Peyer's patch (tissue), 4 donors: Measurements from ENCODE around the gene PTPRJ. TPM values are rescaled to one million over a fixed set of nuclear protein-coding genes. Genes with fewer than 3 reads are reported as not detected.

Experiments
- DNase-seq, 3 donors: peaks; one replicate each; pipeline ENCODE4 v3.0.0-alpha.2; 2017 to 2019
- H3K27ac ChIP-seq, 4 donors: fragments of 200-600 bp; sonication (generic); one replicate each; pipeline ENCODE4 v1.5.1; 2016 to 2019
- H3K27me3 ChIP-seq, 2 donors: fragments of 200-600 bp; sonication (generic); one replicate each; pipeline ENCODE4 v1.5.1; 2019
- H3K36me3 ChIP-seq, 3 donors: fragments of 200-600 bp; sonication (generic); one replicate each; pipeline ENCODE4 v1.5.1; 2016 to 2019
- H3K4me1 ChIP-seq, 4 donors: fragments of 200-600 bp; sonication (generic); one replicate each; pipeline ENCODE4 v1.5.1; 2016 to 2019
- H3K4me3 ChIP-seq, 4 donors: fragments of 200-600 bp; sonication (generic); 1 replicate in 3 of 4; 2 replicates in 1 of 4; pipeline ENCODE4 v1.5.1; 2016 to 2019; ENCODE audit warnings: mild to moderate bottlenecking in 1 of 4
- H3K9me3 ChIP-seq, 4 donors: fragments of 200-600 bp; sonication (generic); one replicate each; pipeline ENCODE4 v1.5.1; 2016 to 2019; ENCODE audit warnings: mild to moderate bottlenecking in 1 of 4
- POLR2A ChIP-seq, 2 donors: fragments of 450-650 bp; IDR thresholded peaks; one replicate each; pipeline ENCODE4 v1.5.1; 2017; ENCODE audit warnings: antibody characterized with exemption in 2 of 2, mild to moderate bottlenecking in 2 of 2, moderate library complexity in 2 of 2
- total RNA-seq, 4 donors: library from RNA; depleted of rRNA; stranded (reverse); fragments of >200 nt; gene quantifications; one replicate each; pipeline ENCODE4 v1.1.0, GENCODE V29; 2016
- TF ChIP-seq, protein P1 (sequence below), 6 experiments: fragments of 450-650 bp in 4 of 6; fragments of 200-600 bp in 2 of 6; sonication (generic) in 1 of 6; IDR thresholded peaks; one replicate each; pipeline ENCODE4 v1.5.1; 2017 to 2019; ENCODE audit warnings: antibody characterized with exemption in 6 of 6, mild to moderate bottlenecking in 3 of 6, moderate library complexity in 1 of 6

The PTPRJ gene
- total RNA-seq, 4 donors from 2014 or later = 28.1 to 50.1 (median 37.5) TPM

DNA sequence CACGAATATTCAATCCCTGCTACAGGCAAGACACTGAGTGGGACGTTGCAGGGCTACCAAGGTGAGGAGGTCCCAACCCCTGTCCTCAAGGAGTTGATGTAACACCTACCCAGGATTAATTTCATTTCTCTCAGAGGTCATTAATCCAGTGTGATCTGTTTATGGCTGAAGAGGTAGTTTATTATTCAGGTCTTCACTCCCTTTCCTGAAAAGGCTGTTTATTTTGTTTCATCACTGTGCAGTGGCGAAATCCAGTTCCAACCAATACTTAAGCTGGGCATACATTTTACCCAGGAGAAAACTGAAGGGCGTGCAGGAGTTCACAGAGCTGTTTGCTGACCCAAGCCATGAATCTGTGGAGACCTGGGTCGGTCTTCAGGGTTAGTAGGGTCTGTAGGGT, 2.7 kb upstream of the PTPRJ start:
- no peaks in the 10 kb centered on the region for H3K9me3 ChIP-seq

DNA sequence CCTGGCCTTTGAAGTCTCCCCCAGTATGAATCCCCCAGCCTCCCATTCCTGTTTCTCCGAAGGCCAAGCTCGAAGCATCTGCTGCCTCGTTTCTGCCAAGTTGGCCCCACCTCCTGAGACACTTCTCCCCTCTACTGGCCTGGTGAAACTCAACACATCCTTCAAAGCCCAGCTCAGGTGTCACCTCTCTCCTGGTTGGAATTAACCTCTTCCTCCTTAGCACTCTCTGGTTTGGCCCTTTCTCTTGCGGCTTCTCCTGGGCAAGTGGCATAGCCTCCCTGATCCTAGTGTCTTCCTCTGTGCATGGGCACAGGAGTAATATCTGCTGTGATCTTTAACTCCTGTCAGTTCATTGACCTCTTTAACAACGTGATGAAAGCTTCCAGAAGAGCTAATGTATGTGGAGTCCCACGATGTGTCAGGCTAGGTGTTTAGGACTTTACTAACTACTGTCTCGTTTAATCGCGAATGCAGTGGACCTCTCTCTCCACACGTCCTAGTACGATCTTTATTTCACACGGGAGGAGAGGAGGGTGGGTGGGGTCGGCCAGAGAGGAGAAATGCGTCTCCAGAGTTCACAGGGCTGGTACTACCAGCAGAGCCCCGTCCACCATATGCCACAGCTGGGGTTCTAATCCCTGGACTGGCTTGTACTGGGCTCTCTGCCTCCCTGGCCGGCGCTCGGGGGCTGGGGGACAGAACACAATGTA, 826 bp upstream of the PTPRJ start:
- peak in 1 of 3 donors; percentile 64 for DNase-seq
- Histone ChIP-seq H3K4me3 (peak overlapping the region; percentile 87 to 94 (median 91)), H3K27ac (peak overlapping the region; percentile 81 to 94 (median 86)), H3K4me1 (peaks cover 0 to 26% (median 9%) of the 10 kb centered on the region in 4 donors), H3K27me3 (no peaks in the 10 kb centered on the region), H3K36me3 (no peaks in the 10 kb centered on the region), H3K9me3 (no peaks in the 10 kb centered on the region)
- TF ChIP-seq POLR2A (IDR thresholded peaks at IDR 0.05) = peak; percentile 10 to 41
- TF ChIP-seq, protein P1, sequence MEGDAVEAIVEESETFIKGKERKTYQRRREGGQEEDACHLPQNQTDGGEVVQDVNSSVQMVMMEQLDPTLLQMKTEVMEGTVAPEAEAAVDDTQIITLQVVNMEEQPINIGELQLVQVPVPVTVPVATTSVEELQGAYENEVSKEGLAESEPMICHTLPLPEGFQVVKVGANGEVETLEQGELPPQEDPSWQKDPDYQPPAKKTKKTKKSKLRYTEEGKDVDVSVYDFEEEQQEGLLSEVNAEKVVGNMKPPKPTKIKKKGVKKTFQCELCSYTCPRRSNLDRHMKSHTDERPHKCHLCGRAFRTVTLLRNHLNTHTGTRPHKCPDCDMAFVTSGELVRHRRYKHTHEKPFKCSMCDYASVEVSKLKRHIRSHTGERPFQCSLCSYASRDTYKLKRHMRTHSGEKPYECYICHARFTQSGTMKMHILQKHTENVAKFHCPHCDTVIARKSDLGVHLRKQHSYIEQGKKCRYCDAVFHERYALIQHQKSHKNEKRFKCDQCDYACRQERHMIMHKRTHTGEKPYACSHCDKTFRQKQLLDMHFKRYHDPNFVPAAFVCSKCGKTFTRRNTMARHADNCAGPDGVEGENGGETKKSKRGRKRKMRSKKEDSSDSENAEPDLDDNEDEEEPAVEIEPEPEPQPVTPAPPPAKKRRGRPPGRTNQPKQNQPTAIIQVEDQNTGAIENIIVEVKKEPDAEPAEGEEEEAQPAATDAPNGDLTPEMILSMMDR (IDR thresholded peaks at IDR 0.05) = no peak

More for the DNA sequence above, 2.7 kb upstream of the PTPRJ start:
- Histone ChIP-seq H3K36me3 (no peaks in the 10 kb centered on the region), H3K4me3 (no peak overlapping the region), H3K27me3 (no peaks in the 10 kb centered on the region), H3K27ac (no peak overlapping the region), H3K4me1 (peaks cover 0 to 16% (median 11%) of the 10 kb centered on the region in 4 donors)
- TF ChIP-seq, protein P1 (IDR thresholded peaks at IDR 0.05) = no peak
- TF ChIP-seq POLR2A (IDR thresholded peaks at IDR 0.05) = no peak
- no peak for DNase-seq

DNA sequence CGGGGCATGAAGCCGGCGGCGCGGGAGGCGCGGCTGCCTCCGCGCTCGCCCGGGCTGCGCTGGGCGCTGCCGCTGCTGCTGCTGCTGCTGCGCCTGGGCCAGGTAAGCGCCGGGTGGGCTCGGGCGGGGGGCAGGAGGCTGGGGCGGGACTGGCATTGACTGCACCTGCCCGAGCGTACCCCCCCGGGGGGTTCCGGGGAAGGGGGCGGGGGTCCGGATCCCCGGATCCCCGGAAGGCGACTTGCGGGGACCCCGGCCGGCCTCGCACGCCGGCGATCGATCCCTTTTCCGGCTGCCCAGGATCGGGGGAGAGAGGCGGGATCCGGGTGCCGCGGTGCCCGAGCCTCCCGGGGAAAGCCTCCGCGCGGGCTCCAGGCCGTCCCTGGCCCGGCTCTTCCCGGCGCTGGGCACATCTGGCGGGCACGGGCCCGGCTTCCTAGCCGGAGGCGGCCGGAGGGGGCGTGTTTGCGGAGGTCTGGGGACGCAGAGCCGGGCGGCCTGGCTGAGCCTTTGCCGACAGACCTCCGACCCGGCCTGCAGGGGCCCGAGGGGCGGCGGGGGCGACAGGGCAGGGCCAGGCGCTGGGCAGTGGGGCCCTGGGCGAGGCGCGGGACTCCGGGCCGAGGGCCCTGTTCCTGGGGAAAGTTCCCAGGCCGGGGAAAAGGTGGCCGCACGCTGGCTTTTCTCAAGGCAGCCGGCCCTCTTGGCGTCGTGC, 705 bp downstream of the PTPRJ start:
- Histone ChIP-seq H3K4me1 (peaks cover 0 to 42% (median 9%) of the 10 kb centered on the region in 4 donors), H3K27ac (peak overlapping the region; percentile 81 to 94 (median 86))

DNA sequence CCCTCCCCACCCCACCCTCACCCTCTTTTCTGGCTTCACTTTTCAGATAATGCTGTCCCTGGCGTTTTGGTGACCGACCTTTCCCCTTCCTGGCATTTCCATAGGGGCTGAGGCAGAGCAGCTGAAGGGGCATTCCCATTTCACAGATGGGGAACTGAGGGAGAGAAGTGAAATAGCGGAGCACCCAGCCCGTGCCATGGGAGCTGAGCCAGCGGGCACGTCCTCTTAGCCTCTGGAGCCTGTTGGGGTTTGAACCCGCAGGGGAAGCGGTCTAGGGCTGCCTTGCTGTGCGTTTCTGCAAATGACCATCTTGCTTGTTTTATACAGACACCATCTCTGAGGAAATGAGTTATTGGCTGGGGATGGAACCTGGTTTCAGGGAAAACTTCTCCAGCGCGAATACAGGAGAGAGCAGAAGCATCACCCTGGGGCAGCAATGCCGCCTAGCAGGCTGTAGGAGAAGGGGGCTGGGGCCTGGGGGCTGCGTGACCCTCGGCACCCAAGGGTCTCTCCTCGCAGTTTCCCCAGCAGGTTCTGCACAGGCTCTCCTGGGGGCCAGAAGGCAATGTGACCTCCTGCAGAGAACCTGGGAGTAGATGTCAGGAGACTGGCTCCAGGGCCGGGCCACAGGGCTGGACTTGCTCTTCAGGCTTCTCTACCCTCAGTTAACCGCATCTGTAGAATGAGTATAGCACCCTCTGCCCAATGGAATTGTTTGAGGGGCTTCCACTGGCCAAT, 1.5 kb downstream of the PTPRJ start:
- H3K27me3 ChIP-seq = no peaks in the 10 kb centered on the region
- peak in 1 of 3 donors; percentile 59 for DNase-seq
- H3K9me3 ChIP-seq = no peaks in the 10 kb centered on the region
- no peaks in the 10 kb centered on the region for H3K36me3 ChIP-seq
- TF ChIP-seq, protein P1 (IDR thresholded peaks at IDR 0.05) = no peak
- no peak for TF ChIP-seq POLR2A (IDR thresholded peaks at IDR 0.05)
- peaks cover 0 to 49% (median 9%) of the 10 kb centered on the region in 4 donors for H3K4me1 ChIP-seq
- peak overlapping the region; percentile 87 to 94 (median 91) for H3K4me3 ChIP-seq
- H3K27ac ChIP-seq = peak overlapping the region; percentile 81 to 94 (median 86)

More for the DNA sequence above, 705 bp downstream of the PTPRJ start:
- TF ChIP-seq POLR2A (IDR thresholded peaks at IDR 0.05) = no peak
- TF ChIP-seq, protein P1 (IDR thresholded peaks at IDR 0.05) = peak in 4 of 6 experiments; percentile 14 to 23 (median 16)
- H3K4me3 ChIP-seq = peak overlapping the region; percentile 87 to 94 (median 91)
- no peaks in the 10 kb centered on the region for H3K9me3 ChIP-seq
- H3K36me3 ChIP-seq = no peaks in the 10 kb centered on the region
- no peaks in the 10 kb centered on the region for H3K27me3 ChIP-seq
- peak; percentile 60 to 76 (median 72) for DNase-seq

DNA sequence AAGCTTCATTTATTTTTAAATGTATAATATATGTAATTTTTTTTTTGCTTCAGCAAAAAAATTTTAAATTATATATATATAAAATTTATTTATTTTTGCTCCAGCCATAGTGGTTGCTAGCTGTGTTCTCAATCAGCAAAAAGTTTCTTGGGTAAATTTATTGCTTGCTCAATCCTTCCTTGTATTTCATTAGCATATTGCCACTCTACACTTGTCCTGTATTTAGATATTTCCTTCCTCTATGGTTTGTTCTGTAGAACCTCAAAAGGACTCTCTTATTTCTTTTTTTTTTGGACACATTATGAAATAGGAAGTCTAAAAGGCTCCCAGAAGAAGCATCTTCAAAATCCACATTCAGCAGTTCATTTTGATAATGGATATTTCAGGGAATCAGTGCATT, 2.3 kb downstream of the PTPRJ start:
- no peaks in the 10 kb centered on the region for H3K27me3 ChIP-seq
- no peak for TF ChIP-seq POLR2A (IDR thresholded peaks at IDR 0.05)
- TF ChIP-seq, protein P1 (IDR thresholded peaks at IDR 0.05) = no peak
- H3K4me3 ChIP-seq = peak overlapping the region in 1 of 4 donors; percentile 91
- H3K9me3 ChIP-seq = no peaks in the 10 kb centered on the region
- no peak for DNase-seq
- H3K36me3 ChIP-seq = no peaks in the 10 kb centered on the region
- H3K27ac ChIP-seq = peak overlapping the region in 2 of 4 donors; percentile 70 to 87
- H3K4me1 ChIP-seq = peaks cover 0 to 55% (median 9%) of the 10 kb centered on the region in 4 donors
